HG03469 (cell line): ENCODE measurements around the gene TRIM69.
A peak's percentile ranks its signal among the peaks of the same experiment; 100 is the strongest.
"Not testable (repeated sequence)": the region's sequence is repeated elsewhere in the genome, so short reads cannot be mapped to it uniquely, and the experiment has no call there.

Source experiments
- ATAC-seq: cut with Tn5 transposase; IDR thresholded peaks from one replicate; pipeline ENCODE4 v1.9.1; 2021; ENCODE audit warnings: mild to moderate bottlenecking, moderate library complexity, moderate number of reproducible peaks; ENCODE audit not compliant: unreplicated experiment

Gene TRIM69

GRCh38 chr15:44715142-44715796, 21.1 kb upstream of the TRIM69 start:
- ATAC-seq: no peak

- no peak for ATAC-seq
Measured at GRCh38 chr15:44715797-44716334, 20.5 kb upstream of the TRIM69 start.

GRCh38 chr15:44716983-44717602, 19.2 kb upstream of the TRIM69 start:
- no peak for ATAC-seq

GRCh38 chr15:44718180-44718926, 18.0 kb upstream of the TRIM69 start:
- ATAC-seq: no peak

GRCh38 chr15:44718927-44719292, 17.4 kb upstream of the TRIM69 start:
- ATAC-seq: no peak

GRCh38 chr15:44719293-44719999, 16.9 kb upstream of the TRIM69 start:
- peak; percentile 38 for ATAC-seq

GRCh38 chr15:44720000-44720435, 16.3 kb upstream of the TRIM69 start:
- ATAC-seq: not testable (repeated sequence)

GRCh38 chr15:44720460-44721176, 15.7 kb upstream of the TRIM69 start:
- no peak for ATAC-seq

GRCh38 chr15:44722011-44722410, 14.3 kb upstream of the TRIM69 start:
- no peak for ATAC-seq

GRCh38 chr15:44726136-44726535, 10.2 kb upstream of the TRIM69 start:
- no peak for ATAC-seq

GRCh38 chr15:44726568-44727484, 9.5 kb upstream of the TRIM69 start:
- peak; percentile 32 for ATAC-seq

GRCh38 chr15:44727485-44728231, 8.7 kb upstream of the TRIM69 start:
- no peak for ATAC-seq

GRCh38 chr15:44728232-44728575, 8.1 kb upstream of the TRIM69 start:
- not testable (repeated sequence) for ATAC-seq

GRCh38 chr15:44728576-44729407, 7.5 kb upstream of the TRIM69 start:
- peak; percentile 52 for ATAC-seq

- no peak for ATAC-seq
Measured at GRCh38 chr15:44729408-44730127, 6.8 kb upstream of the TRIM69 start.

GRCh38 chr15:44734839-44735481, 1.4 kb upstream of the TRIM69 start:
- ATAC-seq: no peak
